HG02943 (cell line): ENCODE data around the gene VCY1B.
"Not testable (repeated sequence)": the region's sequence is repeated elsewhere in the genome, so short reads cannot be mapped to it uniquely, and the experiment has no call there.

Experiments used
- ATAC-seq: cut with Tn5 transposase; IDR thresholded peaks from one replicate; pipeline ENCODE4 v1.9.1; 2021; ENCODE audit warnings: mild to moderate bottlenecking, low read depth, moderate library complexity; ENCODE audit not compliant: unreplicated experiment

Gene VCY1B

GRCh38 chrY:14055927-14056326, at the start of gene VCY1B:
VCY1B (plus strand) TSS chrY:14056227; CDS start chrY:14056290, 63 bp downstream.
- ATAC-seq: not testable (repeated sequence)

- not testable (repeated sequence) for ATAC-seq
Observed at GRCh38 chrY:14011916-14012315, 44.1 kb upstream of the VCY1B start.

- not testable (repeated sequence) for ATAC-seq
Observed at GRCh38 chrY:14030395-14030794, 25.6 kb upstream of the VCY1B start.

DNA sequence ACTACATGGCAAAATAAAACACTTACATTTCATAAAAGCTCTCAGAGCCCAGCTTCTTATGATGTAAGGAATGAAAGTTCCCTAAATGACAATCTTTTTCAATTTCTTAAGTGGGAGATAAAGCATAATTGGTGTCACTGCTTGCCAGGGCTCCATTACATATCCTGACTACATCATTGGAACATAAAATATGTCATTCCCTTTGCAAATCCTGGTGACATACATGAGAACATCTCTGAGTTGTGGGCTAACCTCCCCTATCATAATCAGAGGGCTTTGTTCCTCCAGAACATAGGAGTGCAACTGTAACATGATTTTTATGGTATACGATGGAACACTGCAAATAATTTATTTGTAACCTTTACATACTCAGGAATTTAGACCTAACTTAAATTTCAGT, 29.9 kb downstream of the VCY1B start:
- no peak for ATAC-seq
